ENCODE measurements around the gene BTBD16. TPM values are rescaled to one million over a fixed set of nuclear protein-coding genes. Genes with fewer than 3 reads are reported as not detected.

The BTBD16 gene
- total RNA-seq, 1 donor from 2014 or later = not detected

Other genes starting within 250 kb of the BTBD16 start
- gene PLEKHA1, start 103.4 kb downstream of the BTBD16 start, total RNA-seq = 3.5 and 4.1 TPM in 2 replicates
- gene ARMS2, start 183.4 kb downstream of the BTBD16 start, total RNA-seq = not detected in 2 replicates
- not detected in 2 replicates for gene HTRA1, start 190.3 kb downstream of the BTBD16 start, total RNA-seq